ENCODE measurements around the gene SORBS1. TPM values are rescaled to one million over a fixed set of nuclear protein-coding genes. Genes with fewer than 3 reads are reported as not detected.

Gene SORBS1
- total and polyA plus RNA-seq, 2 of the 13 experiments (the other 11 are each of a cell fraction or from before 2014, with no cell fraction given): 16.8 to 39.8 TPM

GRCh38 chr10:95278061-95278988, 282.8 kb downstream of the SORBS1 start (continued):
- TF ChIP-seq, protein P1, sequence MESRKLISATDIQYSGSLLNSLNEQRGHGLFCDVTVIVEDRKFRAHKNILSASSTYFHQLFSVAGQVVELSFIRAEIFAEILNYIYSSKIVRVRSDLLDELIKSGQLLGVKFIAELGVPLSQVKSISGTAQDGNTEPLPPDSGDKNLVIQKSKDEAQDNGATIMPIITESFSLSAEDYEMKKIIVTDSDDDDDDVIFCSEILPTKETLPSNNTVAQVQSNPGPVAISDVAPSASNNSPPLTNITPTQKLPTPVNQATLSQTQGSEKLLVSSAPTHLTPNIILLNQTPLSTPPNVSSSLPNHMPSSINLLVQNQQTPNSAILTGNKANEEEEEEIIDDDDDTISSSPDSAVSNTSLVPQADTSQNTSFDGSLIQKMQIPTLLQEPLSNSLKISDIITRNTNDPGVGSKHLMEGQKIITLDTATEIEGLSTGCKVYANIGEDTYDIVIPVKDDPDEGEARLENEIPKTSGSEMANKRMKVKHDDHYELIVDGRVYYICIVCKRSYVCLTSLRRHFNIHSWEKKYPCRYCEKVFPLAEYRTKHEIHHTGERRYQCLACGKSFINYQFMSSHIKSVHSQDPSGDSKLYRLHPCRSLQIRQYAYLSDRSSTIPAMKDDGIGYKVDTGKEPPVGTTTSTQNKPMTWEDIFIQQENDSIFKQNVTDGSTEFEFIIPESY (CRISPR knock-in tag; IDR thresholded peaks at IDR 0.05): peak; percentile 75
- TF ChIP-seq DMAP1 (CRISPR knock-in tag; IDR thresholded peaks at IDR 0.05): peak; percentile 75
- TF ChIP-seq ZNF512 (CRISPR knock-in tag; IDR thresholded peaks at IDR 0.05): peak; percentile 30; the same call in 1 of the 2 replicates
- TF ChIP-seq NR2F2 (IDR thresholded peaks at IDR 0.05; ENCODE audit: borderline replicate concordance, low read depth): peak; percentile 74; the same call in 1 of the 2 replicates
- TF ChIP-seq, protein P2, sequence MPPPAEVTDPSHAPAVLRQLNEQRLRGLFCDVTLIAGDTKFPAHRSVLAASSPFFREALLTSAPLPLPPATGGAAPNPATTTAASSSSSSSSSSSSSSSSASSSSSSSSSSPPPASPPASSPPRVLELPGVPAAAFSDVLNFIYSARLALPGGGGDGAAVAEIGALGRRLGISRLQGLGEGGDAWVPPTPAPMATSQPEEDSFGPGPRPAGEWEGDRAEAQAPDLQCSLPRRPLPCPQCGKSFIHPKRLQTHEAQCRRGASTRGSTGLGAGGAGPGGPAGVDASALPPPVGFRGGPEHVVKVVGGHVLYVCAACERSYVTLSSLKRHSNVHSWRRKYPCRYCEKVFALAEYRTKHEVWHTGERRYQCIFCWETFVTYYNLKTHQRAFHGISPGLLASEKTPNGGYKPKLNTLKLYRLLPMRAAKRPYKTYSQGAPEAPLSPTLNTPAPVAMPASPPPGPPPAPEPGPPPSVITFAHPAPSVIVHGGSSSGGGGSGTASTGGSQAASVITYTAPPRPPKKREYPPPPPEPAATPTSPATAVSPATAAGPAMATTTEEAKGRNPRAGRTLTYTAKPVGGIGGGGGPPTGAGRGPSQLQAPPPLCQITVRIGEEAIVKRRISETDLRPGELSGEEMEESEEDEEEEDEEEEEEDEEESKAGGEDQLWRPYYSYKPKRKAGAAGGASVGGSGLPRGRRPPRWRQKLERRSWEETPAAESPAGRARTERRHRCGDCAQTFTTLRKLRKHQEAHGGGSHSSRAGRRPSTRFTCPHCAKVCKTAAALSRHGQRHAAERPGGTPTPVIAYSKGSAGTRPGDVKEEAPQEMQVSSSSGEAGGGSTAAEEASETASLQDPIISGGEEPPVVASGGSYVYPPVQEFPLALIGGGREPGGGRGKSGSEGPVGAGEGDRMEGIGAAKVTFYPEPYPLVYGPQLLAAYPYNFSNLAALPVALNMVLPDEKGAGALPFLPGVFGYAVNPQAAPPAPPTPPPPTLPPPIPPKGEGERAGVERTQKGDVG (CRISPR knock-in tag; IDR thresholded peaks at IDR 0.05; ENCODE audit: borderline replicate concordance): peak; percentile 76; the same call in 1 of the 2 replicates
- peak; percentile 93 for TF ChIP-seq CBFB (CRISPR knock-in tag; IDR thresholded peaks at IDR 0.05)
- TF ChIP-seq KAT7 (CRISPR knock-in tag; IDR thresholded peaks at IDR 0.05; ENCODE audit: borderline replicate concordance): peak; percentile 55; the same call in 1 of the 2 replicates
- TF ChIP-seq ZNF260 (CRISPR knock-in tag; IDR thresholded peaks at IDR 0.05; ENCODE audit: borderline replicate concordance, low read depth): no peak
- peak; percentile 78; the same call in 1 of the 2 replicates for TF ChIP-seq TGIF2 (CRISPR knock-in tag; IDR thresholded peaks at IDR 0.05)
- no peak; the same call in 1 of the 2 replicates for TF ChIP-seq FOXP1 (IDR thresholded peaks at IDR 0.05)
- peak; percentile 92 for TF ChIP-seq FOXP1 (CRISPR knock-in tag; IDR thresholded peaks at IDR 0.05)
- peak; percentile 69 for TF ChIP-seq HHEX (CRISPR knock-in tag; IDR thresholded peaks at IDR 0.05)
- peak in 1 of 2 experiments; percentile 58; a peak in 1 of 4 replicates for TF ChIP-seq NR2F1 (CRISPR knock-in tag; IDR thresholded peaks at IDR 0.05)
- peak; percentile 84 for TF ChIP-seq PRDM10 (CRISPR knock-in tag; IDR thresholded peaks at IDR 0.05; ENCODE audit: low read depth)
- 0 out of 2 replicates have a peak, but pooled peaks have one; percentile 59 for TF ChIP-seq PRMT3 (CRISPR knock-in tag; IDR thresholded peaks at IDR 0.05; ENCODE audit: borderline replicate concordance, low read depth)
